ENCODE measurements around the gene SH3BP2. TPM values are rescaled to one million over a fixed set of nuclear protein-coding genes. Genes with fewer than 3 reads are reported as not detected.

Gene SH3BP2
- polyA plus RNA-seq, 3 donors: 19.1 to 478 (median 26.9) TPM

- Histone ChIP-seq H3K9me3 (replicated peaks in 1 of 2; ENCODE audit: control insufficient read depth in 1 of 2, insufficient read depth in 1 of 2, low read length in 2 of 2) (no peaks in the 10 kb centered on the region), H3K79me2 (ENCODE audit: insufficient read depth, low read length) (peaks cover 96% of the 10 kb centered on the region), H4K20me1 (ENCODE audit: insufficient read depth, low read length) (peaks cover 91% of the 10 kb centered on the region), H3K27me3 (ENCODE audit: control insufficient read depth in 2 of 2, insufficient read depth in 2 of 2, low read length in 2 of 2) (no peaks in the 10 kb centered on the region), H3K4me1 (ENCODE audit: control insufficient read depth in 1 of 2, insufficient read depth in 2 of 2, low read length in 2 of 2) (peaks cover 94 to 96% of the 10 kb centered on the region in 2 donors), H2AFZ (ENCODE audit: insufficient read depth, low read depth, low read length, poor library complexity, severe bottlenecking) (no peak overlapping the region), H3K27ac (ENCODE audit: low read depth in 1 of 2, low read length in 2 of 2) (peak overlapping the region; percentile 74 to 97), H3K9ac (ENCODE audit: insufficient read depth, low read length, poor library complexity, severe bottlenecking) (peak overlapping the region; percentile 65), H3K4me3 (replicated peaks in 1 of 3; ENCODE audit: low read depth in 2 of 3, low read length in 3 of 3) (peak overlapping the region in 1 of 3 experiments; percentile 44), H3K4me2 (replicated peaks; ENCODE audit: extremely low read depth, low read length, poor library complexity, severe bottlenecking) (peak overlapping the region; percentile 65), H3K36me3 (replicated peaks in 1 of 2; ENCODE audit: control insufficient read depth in 1 of 2, insufficient read depth in 2 of 2, low read length in 2 of 2) (peaks cover 51 to 63% of the 10 kb centered on the region in 2 donors)
- intact Hi-C loops (cut with micrococcal nuclease): no loop called here
- peaks cover 41 to 70% of the 10 kb centered on the region in 2 donors for H3K36me3 Mint-ChIP-seq
- no peak for TF ChIP-seq CTCF (IDR thresholded peaks at IDR 0.05)
- no peak for DNase-seq
- H3K4me1 Mint-ChIP-seq: peaks cover 89% of the 10 kb centered on the region
- peak overlapping the region in 1 of 2 donors; percentile 32 for H3K4me3 Mint-ChIP-seq
- no peaks in the 10 kb centered on the region for H3K9me3 Mint-ChIP-seq
- peak overlapping the region; percentile 60 to 98 (median 83) for H3K27ac Mint-ChIP-seq
- H3K27me3 Mint-ChIP-seq (ENCODE audit: low read depth in 3 of 3): peaks cover 0 to 2% (median under 1%) of the 10 kb centered on the region in 3 donors
- 88% methylated on average over 18 of the region's 28 CpGs for WGBS (ENCODE audit: insufficient coverage)
Measured at GRCh38 chr4:2806390-2807355, 13.8 kb downstream of the SH3BP2 start.

GRCh38 chr4:2807571-2807970 lies 14.7 kb downstream of the SH3BP2 start:
- Histone ChIP-seq H3K79me2 (ENCODE audit: insufficient read depth, low read length) (peaks cover 96% of the 10 kb centered on the region), H3K9me3 (replicated peaks in 1 of 2; ENCODE audit: control insufficient read depth in 1 of 2, insufficient read depth in 1 of 2, low read length in 2 of 2) (no peaks in the 10 kb centered on the region), H3K4me2 (replicated peaks; ENCODE audit: extremely low read depth, low read length, poor library complexity, severe bottlenecking) (no peak overlapping the region), H3K27ac (ENCODE audit: low read depth in 1 of 2, low read length in 2 of 2) (peak overlapping the region; percentile 42 to 97), H3K36me3 (replicated peaks in 1 of 2; ENCODE audit: control insufficient read depth in 1 of 2, insufficient read depth in 2 of 2, low read length in 2 of 2) (peaks cover 51 to 63% of the 10 kb centered on the region in 2 donors), H3K27me3 (ENCODE audit: control insufficient read depth in 2 of 2, insufficient read depth in 2 of 2, low read length in 2 of 2) (no peaks in the 10 kb centered on the region), H3K4me1 (ENCODE audit: control insufficient read depth in 1 of 2, insufficient read depth in 2 of 2, low read length in 2 of 2) (peaks cover 95 to 96% of the 10 kb centered on the region in 2 donors), H2AFZ (ENCODE audit: insufficient read depth, low read depth, low read length, poor library complexity, severe bottlenecking) (no peak overlapping the region), H3K4me3 (replicated peaks in 1 of 3; ENCODE audit: low read depth in 2 of 3, low read length in 3 of 3) (no peak overlapping the region), H3K9ac (ENCODE audit: insufficient read depth, low read length, poor library complexity, severe bottlenecking) (no peak overlapping the region), H4K20me1 (ENCODE audit: insufficient read depth, low read length) (peaks cover 95% of the 10 kb centered on the region)
- 90% methylated on average over 13 of the region's 13 CpGs for WGBS (ENCODE audit: insufficient coverage)
- Mint-ChIP-seq H3K9me3 (no peaks in the 10 kb centered on the region), H3K4me3 (no peak overlapping the region), H3K27ac (peak overlapping the region in 6 of 7 donors; percentile 24 to 98 (median 70)), H3K36me3 (peaks cover 39 to 69% of the 10 kb centered on the region in 2 donors), H3K27me3 (ENCODE audit: low read depth in 3 of 3) (peaks cover 0 to 2% (median 0%) of the 10 kb centered on the region in 3 donors), H3K4me1 (peaks cover 88% of the 10 kb centered on the region)
- intact Hi-C loops (cut with micrococcal nuclease): no loop called here
- TF ChIP-seq CTCF (IDR thresholded peaks at IDR 0.05): no peak
- DNase-seq: no peak
